IPS-15b (cell line): ENCODE data around the gene TGFBR1.

ENCODE experiments used
- H3K27me3 ChIP-seq: one replicate; pipeline ENCODE4 v1.6.1; 2013; ENCODE audit warnings: low read length; ENCODE audit not compliant: control insufficient read depth, insufficient read depth
- H3K36me3 ChIP-seq: one replicate; pipeline ENCODE4 v1.6.1; 2013; ENCODE audit warnings: low read length; ENCODE audit not compliant: control insufficient read depth, insufficient read depth
- H3K4me1 ChIP-seq: one replicate; pipeline ENCODE4 v1.6.1; 2013; ENCODE audit warnings: mild to moderate bottlenecking, low read length; ENCODE audit not compliant: control insufficient read depth, insufficient read depth
- H3K4me3 ChIP-seq: one replicate; pipeline ENCODE4 v1.5.1; 2013; ENCODE audit warnings: low read depth, low read length
- H3K9ac ChIP-seq: one replicate; pipeline ENCODE4 v1.6.1; 2013; ENCODE audit warnings: low read depth, mild to moderate bottlenecking, low read length
- H3K9me3 ChIP-seq: one replicate; pipeline ENCODE4 v1.6.1; 2013; ENCODE audit warnings: mild to moderate bottlenecking, low read length; ENCODE audit not compliant: control insufficient read depth, insufficient read depth

The TGFBR1 gene

DNA sequence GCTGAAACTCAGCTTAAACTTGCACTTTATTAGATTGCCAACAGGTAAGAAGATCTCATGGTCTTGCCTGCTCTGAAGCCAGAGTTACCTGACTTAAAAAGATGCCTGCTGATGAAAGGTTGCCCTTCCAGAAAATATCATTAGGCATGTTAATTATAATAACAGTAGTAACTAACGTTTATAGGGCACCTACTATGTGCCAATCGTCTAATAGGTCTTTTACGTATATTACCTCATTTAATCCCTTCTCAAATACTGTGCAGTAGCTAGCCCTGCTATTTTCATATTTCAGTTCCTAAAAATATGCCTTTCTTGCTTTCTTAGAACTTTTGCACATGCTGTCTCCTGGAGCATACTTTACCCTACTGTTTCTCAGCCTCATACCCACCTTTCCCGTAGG is 40.1 kb downstream of the TGFBR1 start:
- Histone ChIP-seq H3K4me1 (no peaks in the 10 kb centered on the region), H3K36me3 (no peaks in the 10 kb centered on the region), H3K9me3 (no peaks in the 10 kb centered on the region), H3K4me3 (no peak overlapping the region), H3K27me3 (no peaks in the 10 kb centered on the region), H3K9ac (no peak overlapping the region)

DNA sequence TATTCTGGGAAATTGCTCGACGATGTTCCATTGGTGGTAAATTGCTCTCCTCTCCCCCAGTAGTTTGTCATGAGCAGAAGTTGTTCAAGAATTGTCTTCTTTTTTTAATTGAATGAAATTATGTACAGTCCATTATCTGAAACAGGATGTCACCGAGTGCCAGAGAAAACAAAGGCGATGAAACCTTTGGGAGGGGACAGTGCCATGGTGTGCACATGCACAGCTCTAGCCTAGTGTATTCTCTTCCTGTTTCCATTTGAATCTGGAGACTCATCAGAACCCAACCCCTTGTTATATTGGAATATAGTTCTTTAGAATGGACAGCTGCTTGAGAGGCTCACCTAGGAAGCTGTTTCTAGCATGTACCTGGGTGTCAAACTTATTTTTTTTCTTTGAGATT is 41.7 kb downstream of the TGFBR1 start:
- Histone ChIP-seq H3K9ac (no peak overlapping the region), H3K4me3 (no peak overlapping the region), H3K36me3 (no peaks in the 10 kb centered on the region), H3K4me1 (no peaks in the 10 kb centered on the region), H3K27me3 (no peaks in the 10 kb centered on the region), H3K9me3 (no peaks in the 10 kb centered on the region)

- Histone ChIP-seq H3K4me1 (no peaks in the 10 kb centered on the region), H3K9ac (no peak overlapping the region), H3K27me3 (no peaks in the 10 kb centered on the region), H3K9me3 (no peaks in the 10 kb centered on the region), H3K4me3 (no peak overlapping the region), H3K36me3 (no peaks in the 10 kb centered on the region)
These were observed 42.3 kb downstream of the TGFBR1 start for GRCh38 chr9:99147177-99147576.

DNA sequence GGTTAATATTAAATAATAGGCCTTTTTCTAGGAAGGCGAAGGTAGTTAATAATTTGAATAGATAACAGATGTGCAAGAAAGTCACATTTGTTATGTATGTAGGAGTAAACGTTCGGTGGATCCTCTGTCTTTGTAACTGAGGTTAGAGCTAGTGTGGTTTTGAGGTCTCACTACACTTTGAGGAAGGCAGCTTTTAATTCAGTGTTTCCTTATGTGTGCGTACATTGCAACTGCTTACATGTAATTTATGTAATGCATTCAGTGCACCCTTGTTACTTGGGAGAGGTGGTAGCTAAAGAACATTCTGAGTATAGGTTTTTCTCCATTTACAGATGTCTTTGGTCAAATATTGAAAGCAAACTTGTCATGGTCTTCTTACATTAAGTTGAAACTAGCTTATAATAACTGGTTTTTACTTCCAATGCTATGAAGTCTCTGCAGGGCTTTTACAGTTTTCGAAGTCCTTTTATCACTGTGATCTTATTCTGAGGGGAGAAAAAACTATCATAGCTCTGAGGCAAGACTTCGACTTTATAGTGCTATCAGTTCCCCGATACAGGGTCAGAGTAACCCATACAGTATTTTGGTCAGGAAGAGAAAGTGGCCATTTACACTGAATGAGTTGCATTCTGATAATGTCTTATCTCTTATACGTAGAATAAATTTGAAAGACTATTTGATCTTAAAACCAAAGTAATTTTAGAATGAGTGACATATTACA is 45.7 kb downstream of the TGFBR1 start:
- no peak overlapping the region for H3K4me3 ChIP-seq
- H3K4me1 ChIP-seq: no peaks in the 10 kb centered on the region
- H3K9ac ChIP-seq: no peak overlapping the region
- no peaks in the 10 kb centered on the region for H3K9me3 ChIP-seq
- H3K27me3 ChIP-seq: no peaks in the 10 kb centered on the region
- H3K36me3 ChIP-seq: no peaks in the 10 kb centered on the region

GRCh38 chr9:99154356-99154755 is 49.4 kb downstream of the TGFBR1 start:
- Histone ChIP-seq H3K9me3 (no peaks in the 10 kb centered on the region), H3K9ac (no peak overlapping the region), H3K27me3 (no peaks in the 10 kb centered on the region), H3K4me3 (no peak overlapping the region), H3K4me1 (no peaks in the 10 kb centered on the region), H3K36me3 (no peaks in the 10 kb centered on the region)

DNA sequence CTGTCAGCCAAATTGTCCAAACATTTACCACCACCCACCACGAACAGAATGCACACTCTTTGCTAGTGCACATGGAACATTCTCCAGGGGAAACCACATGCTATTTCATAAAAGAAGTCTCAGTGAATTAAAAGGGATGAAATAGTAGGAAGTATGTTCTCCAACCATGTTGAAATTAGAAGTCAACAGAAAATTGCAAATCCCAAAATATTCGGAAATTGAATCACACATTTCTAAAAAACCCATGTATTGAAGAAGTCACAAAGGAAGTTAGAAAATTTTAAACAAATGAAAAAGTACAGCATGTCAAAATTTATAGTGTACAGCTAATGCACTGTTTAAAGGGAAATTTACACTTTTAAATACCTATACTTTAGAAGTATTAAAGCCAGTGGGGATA is 50.8 kb downstream of the TGFBR1 start:
- no peak overlapping the region for H3K9ac ChIP-seq
- peaks cover 7% of the 10 kb centered on the region for H3K4me1 ChIP-seq
- H3K36me3 ChIP-seq: no peaks in the 10 kb centered on the region
- no peak overlapping the region for H3K4me3 ChIP-seq
- H3K9me3 ChIP-seq: no peaks in the 10 kb centered on the region
- no peaks in the 10 kb centered on the region for H3K27me3 ChIP-seq

DNA sequence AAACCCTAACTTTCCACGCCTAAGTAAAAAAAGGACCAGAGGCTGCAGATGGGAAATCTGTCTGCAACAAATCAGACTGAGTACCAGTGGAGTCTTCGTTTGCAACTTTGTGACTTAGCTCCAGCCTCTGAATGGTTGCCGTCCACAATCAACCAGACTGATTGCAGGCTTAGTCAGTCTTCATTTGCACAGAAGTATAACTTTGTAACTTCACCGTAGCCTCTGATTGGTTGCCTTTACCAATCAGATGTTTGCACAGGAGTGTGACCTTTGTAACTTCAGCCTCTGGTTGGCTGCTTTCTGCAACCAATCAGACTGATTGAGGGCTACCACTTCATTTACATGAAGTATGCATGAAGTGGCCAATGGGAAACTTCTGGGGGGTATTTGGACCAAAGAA is 53.7 kb downstream of the TGFBR1 start:
- Histone ChIP-seq H3K9me3 (no peaks in the 10 kb centered on the region), H3K4me3 (no peak overlapping the region), H3K36me3 (no peaks in the 10 kb centered on the region), H3K4me1 (peaks cover 9% of the 10 kb centered on the region), H3K27me3 (no peaks in the 10 kb centered on the region), H3K9ac (no peak overlapping the region)

DNA sequence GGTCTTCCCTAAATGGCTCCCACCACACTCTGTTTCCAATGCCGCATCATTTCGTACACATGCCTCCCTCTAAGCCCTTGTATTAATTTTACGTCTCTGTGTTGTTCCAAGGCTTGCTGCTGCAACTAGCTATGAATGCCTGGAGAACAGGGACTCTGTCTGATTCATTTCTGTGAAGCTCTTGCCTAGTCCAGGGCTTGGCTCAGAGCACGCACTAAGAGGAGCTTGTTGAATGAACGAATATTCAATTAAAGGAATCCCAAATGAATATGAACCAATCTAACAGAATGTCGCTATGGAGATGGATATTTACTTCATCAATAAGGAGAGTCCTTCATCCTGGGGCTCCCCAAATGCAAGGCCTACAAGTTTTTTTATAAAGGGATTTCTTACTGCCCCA is 55.3 kb downstream of the TGFBR1 start:
- Histone ChIP-seq H3K4me3 (no peak overlapping the region), H3K27me3 (no peaks in the 10 kb centered on the region), H3K9me3 (no peaks in the 10 kb centered on the region), H3K9ac (no peak overlapping the region), H3K36me3 (no peaks in the 10 kb centered on the region), H3K4me1 (peaks cover 9% of the 10 kb centered on the region)

DNA sequence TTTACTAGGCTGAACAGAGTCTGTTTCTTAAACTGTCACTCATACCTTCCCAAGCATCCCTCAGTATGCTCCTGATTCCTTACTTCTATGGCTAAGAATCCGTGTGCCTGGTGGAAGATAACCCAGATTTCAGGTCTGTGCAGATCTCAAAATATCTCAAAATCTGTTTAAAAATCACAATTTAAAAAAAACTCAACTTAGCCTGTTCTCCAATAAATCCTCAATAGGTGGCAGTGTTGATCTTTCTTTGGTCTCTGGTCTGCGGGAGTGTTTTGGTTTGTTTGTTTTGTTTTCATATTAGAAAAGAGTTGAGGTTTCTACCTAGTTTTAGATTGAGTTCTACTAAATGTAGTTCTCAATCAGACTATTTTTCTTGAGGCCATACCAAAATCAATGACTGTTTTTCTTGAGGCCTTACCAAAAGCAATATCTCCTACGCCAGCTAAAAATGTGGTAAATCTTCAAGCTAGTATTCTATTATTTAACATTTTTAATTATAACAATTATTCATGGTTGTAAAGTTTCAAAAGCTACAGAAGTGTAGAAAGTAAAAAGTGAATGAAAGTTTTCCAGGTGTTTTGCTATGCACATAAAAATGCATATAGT is 57.9 kb downstream of the TGFBR1 start:
- Histone ChIP-seq H3K36me3 (no peaks in the 10 kb centered on the region), H3K27me3 (no peaks in the 10 kb centered on the region), H3K9ac (no peak overlapping the region), H3K4me3 (no peak overlapping the region), H3K4me1 (peaks cover 10% of the 10 kb centered on the region), H3K9me3 (no peaks in the 10 kb centered on the region)

GRCh38 chr9:99166149-99166548 is 61.2 kb downstream of the TGFBR1 start:
- H3K9ac ChIP-seq: no peak overlapping the region
- H3K9me3 ChIP-seq: no peaks in the 10 kb centered on the region
- H3K27me3 ChIP-seq: no peaks in the 10 kb centered on the region
- H3K4me3 ChIP-seq: no peak overlapping the region
- no peaks in the 10 kb centered on the region for H3K36me3 ChIP-seq
- H3K4me1 ChIP-seq: peaks cover 22% of the 10 kb centered on the region

GRCh38 chr9:99167119-99167518 is 62.2 kb downstream of the TGFBR1 start:
- H3K4me3 ChIP-seq: no peak overlapping the region
- H3K36me3 ChIP-seq: no peaks in the 10 kb centered on the region
- H3K9me3 ChIP-seq: no peaks in the 10 kb centered on the region
- H3K4me1 ChIP-seq: peaks cover 22% of the 10 kb centered on the region
- no peaks in the 10 kb centered on the region for H3K27me3 ChIP-seq
- H3K9ac ChIP-seq: no peak overlapping the region

DNA sequence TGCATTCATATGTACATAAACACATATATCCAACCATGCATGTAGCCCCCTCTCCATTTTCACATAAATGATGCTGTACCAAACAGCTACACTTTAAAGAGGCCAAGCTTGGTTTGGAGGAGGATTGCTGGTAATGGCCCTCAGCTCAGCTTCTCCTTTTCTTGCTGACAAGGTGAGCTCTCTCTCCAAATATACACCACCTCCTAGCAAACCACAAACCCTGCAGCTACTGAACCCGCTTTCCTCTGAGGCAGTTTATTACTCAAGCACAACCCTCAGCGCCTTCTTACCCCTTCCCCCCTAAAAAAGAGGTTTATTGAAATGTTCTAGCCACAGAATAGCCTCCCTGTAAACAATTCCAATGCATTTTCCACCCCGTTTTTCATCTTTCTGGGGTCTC is 62.8 kb downstream of the TGFBR1 start:
- no peak overlapping the region for H3K4me3 ChIP-seq
- H3K36me3 ChIP-seq: no peaks in the 10 kb centered on the region
- no peaks in the 10 kb centered on the region for H3K9me3 ChIP-seq
- no peak overlapping the region for H3K9ac ChIP-seq
- no peaks in the 10 kb centered on the region for H3K27me3 ChIP-seq
- peaks cover 25% of the 10 kb centered on the region for H3K4me1 ChIP-seq
